ENCODE data around the gene TANGO2.

Gene TANGO2

GRCh38 chr22:20090730-20091240, 69.9 kb downstream of the TANGO2 start:
- H4K12ac ChIP-seq (ENCODE audit: low read depth, low read length): no peak overlapping the region
- no peak overlapping the region for H3K18ac ChIP-seq (ENCODE audit: low read length)
- H2AK5ac ChIP-seq (ENCODE audit: low read length): no peak overlapping the region
- H3K27ac ChIP-seq (ENCODE audit: low read depth, low read length): no peak overlapping the region
- H3K27me3 ChIP-seq (ENCODE audit: insufficient read depth, low read length): no peaks in the 10 kb centered on the region
- H2BK5ac ChIP-seq (ENCODE audit: low read depth, low read length, poor library complexity): no peak overlapping the region
- H3K9ac ChIP-seq (ENCODE audit: low read length): no peak overlapping the region
- no CpG with 5 or more reads among the region's 9 CpGs for WGBS (ENCODE audit: extremely low coverage, insufficient coverage, insufficient read length)
- H3K23ac ChIP-seq (ENCODE audit: low read length): no peak overlapping the region
- no peak overlapping the region for H2BK12ac ChIP-seq (ENCODE audit: low read length)
- no peaks in the 10 kb centered on the region for H3K4me1 ChIP-seq (ENCODE audit: control insufficient read depth in 1 of 2, insufficient read depth in 2 of 2, low read length in 2 of 2)
- no peak for DNase-seq
- no peak overlapping the region for H2BK120ac ChIP-seq (ENCODE audit: insufficient read depth, low read length, poor library complexity)
- no peaks in the 10 kb centered on the region for H3K79me1 ChIP-seq (ENCODE audit: low read length)
- H4K8ac ChIP-seq (ENCODE audit: low read depth, low read length): no peak overlapping the region
- no peak overlapping the region for H4K91ac ChIP-seq (ENCODE audit: low read depth, low read length)
- H3K4me2 ChIP-seq (ENCODE audit: low read length): no peak overlapping the region
- peaks cover 84 to 95% of the 10 kb centered on the region in 2 experiments for H3K36me3 ChIP-seq (ENCODE audit: control insufficient read depth in 1 of 2, insufficient read depth in 2 of 2, low read length in 2 of 2)
- H3K4me3 ChIP-seq (ENCODE audit: low read depth, low read length): no peak overlapping the region
- H3K79me2 ChIP-seq (ENCODE audit: control insufficient read depth, insufficient read depth, low read length, poor library complexity): no peaks in the 10 kb centered on the region
- H3K9me3 ChIP-seq (ENCODE audit: insufficient read depth, low read depth, low read length): no peaks in the 10 kb centered on the region
- H3K14ac ChIP-seq (ENCODE audit: low read length): no peak overlapping the region
- H2AFZ ChIP-seq (ENCODE audit: insufficient read depth, low read length, poor library complexity): no peak overlapping the region
- H3K4ac ChIP-seq (ENCODE audit: low read depth, low read length): no peak overlapping the region

GRCh38 chr22:20091690-20092476, 71.0 kb downstream of the TANGO2 start:
- no peak overlapping the region for H3K4me3 ChIP-seq (ENCODE audit: low read depth, low read length)
- no peak overlapping the region for H3K9ac ChIP-seq (ENCODE audit: low read length)
- H3K27me3 ChIP-seq (ENCODE audit: insufficient read depth, low read length): no peaks in the 10 kb centered on the region
- H2BK12ac ChIP-seq (ENCODE audit: low read length): no peak overlapping the region
- no peak overlapping the region for H3K4ac ChIP-seq (ENCODE audit: low read depth, low read length)
- H3K4me2 ChIP-seq (ENCODE audit: low read length): no peak overlapping the region
- no peaks in the 10 kb centered on the region for H3K4me1 ChIP-seq (ENCODE audit: control insufficient read depth in 1 of 2, insufficient read depth in 2 of 2, low read length in 2 of 2)
- no peaks in the 10 kb centered on the region for H3K9me3 ChIP-seq (ENCODE audit: insufficient read depth, low read depth, low read length)
- no peak overlapping the region for H4K12ac ChIP-seq (ENCODE audit: low read depth, low read length)
- H2AFZ ChIP-seq (ENCODE audit: insufficient read depth, low read length, poor library complexity): no peak overlapping the region
- H3K23ac ChIP-seq (ENCODE audit: low read length): no peak overlapping the region
- H3K27ac ChIP-seq (ENCODE audit: low read depth, low read length): no peak overlapping the region
- H4K8ac ChIP-seq (ENCODE audit: low read depth, low read length): no peak overlapping the region
- no peak overlapping the region for H2BK5ac ChIP-seq (ENCODE audit: low read depth, low read length, poor library complexity)
- no peaks in the 10 kb centered on the region for H3K79me1 ChIP-seq (ENCODE audit: low read length)
- no peak overlapping the region for H2AK5ac ChIP-seq (ENCODE audit: low read length)
- no peak for DNase-seq
- H4K91ac ChIP-seq (ENCODE audit: low read depth, low read length): no peak overlapping the region
- H2BK120ac ChIP-seq (ENCODE audit: insufficient read depth, low read length, poor library complexity): no peak overlapping the region
- peaks cover 75 to 89% of the 10 kb centered on the region in 2 experiments for H3K36me3 ChIP-seq (ENCODE audit: control insufficient read depth in 1 of 2, insufficient read depth in 2 of 2, low read length in 2 of 2)
- no peak overlapping the region for H3K14ac ChIP-seq (ENCODE audit: low read length)
- no peak overlapping the region for H3K18ac ChIP-seq (ENCODE audit: low read length)
- H3K79me2 ChIP-seq (ENCODE audit: control insufficient read depth, insufficient read depth, low read length, poor library complexity): no peaks in the 10 kb centered on the region
- WGBS (ENCODE audit: extremely low coverage, insufficient coverage, insufficient read length): no CpG with 5 or more reads among the region's 16 CpGs

- peaks cover 70 to 83% of the 10 kb centered on the region in 2 experiments for H3K36me3 ChIP-seq (ENCODE audit: control insufficient read depth in 1 of 2, insufficient read depth in 2 of 2, low read length in 2 of 2)
- H3K79me2 ChIP-seq (ENCODE audit: control insufficient read depth, insufficient read depth, low read length, poor library complexity): no peaks in the 10 kb centered on the region
- H3K14ac ChIP-seq (ENCODE audit: low read length): no peak overlapping the region
- H3K9me3 ChIP-seq (ENCODE audit: insufficient read depth, low read depth, low read length): no peaks in the 10 kb centered on the region
- H3K4ac ChIP-seq (ENCODE audit: low read depth, low read length): no peak overlapping the region
- H3K9ac ChIP-seq (ENCODE audit: low read length): no peak overlapping the region
- H3K27me3 ChIP-seq (ENCODE audit: insufficient read depth, low read length): no peaks in the 10 kb centered on the region
- no peak overlapping the region for H2BK12ac ChIP-seq (ENCODE audit: low read length)
- H3K4me2 ChIP-seq (ENCODE audit: low read length): no peak overlapping the region
- no peak overlapping the region for H2AFZ ChIP-seq (ENCODE audit: insufficient read depth, low read length, poor library complexity)
- H2BK120ac ChIP-seq (ENCODE audit: insufficient read depth, low read length, poor library complexity): no peak overlapping the region
- no peak overlapping the region for H3K4me3 ChIP-seq (ENCODE audit: low read depth, low read length)
- no peak overlapping the region for H4K12ac ChIP-seq (ENCODE audit: low read depth, low read length)
- no peaks in the 10 kb centered on the region for H3K4me1 ChIP-seq (ENCODE audit: control insufficient read depth in 1 of 2, insufficient read depth in 2 of 2, low read length in 2 of 2)
- no peak overlapping the region for H3K27ac ChIP-seq (ENCODE audit: low read depth, low read length)
- DNase-seq: no peak
- H4K91ac ChIP-seq (ENCODE audit: low read depth, low read length): no peak overlapping the region
- no peak overlapping the region for H4K8ac ChIP-seq (ENCODE audit: low read depth, low read length)
- H3K79me1 ChIP-seq (ENCODE audit: low read length): no peaks in the 10 kb centered on the region
- H2BK5ac ChIP-seq (ENCODE audit: low read depth, low read length, poor library complexity): no peak overlapping the region
- no CpG with 5 or more reads among the region's 11 CpGs for WGBS (ENCODE audit: extremely low coverage, insufficient coverage, insufficient read length)
- no peak overlapping the region for H3K18ac ChIP-seq (ENCODE audit: low read length)
- H3K23ac ChIP-seq (ENCODE audit: low read length): no peak overlapping the region
- no peak overlapping the region for H2AK5ac ChIP-seq (ENCODE audit: low read length)
Observed at GRCh38 chr22:20092477-20092854, 71.6 kb downstream of the TANGO2 start.

GRCh38 chr22:20093418-20094196, 72.7 kb downstream of the TANGO2 start:
- Histone ChIP-seq H2BK5ac (ENCODE audit: low read depth, low read length, poor library complexity) (no peak overlapping the region), H2BK120ac (ENCODE audit: insufficient read depth, low read length, poor library complexity) (no peak overlapping the region), H3K36me3 (ENCODE audit: control insufficient read depth in 1 of 2, insufficient read depth in 2 of 2, low read length in 2 of 2) (peaks cover 58 to 79% of the 10 kb centered on the region in 2 experiments), H2AFZ (ENCODE audit: insufficient read depth, low read length, poor library complexity) (no peak overlapping the region), H4K12ac (ENCODE audit: low read depth, low read length) (no peak overlapping the region), H3K27ac (ENCODE audit: low read depth, low read length) (no peak overlapping the region), H4K8ac (ENCODE audit: low read depth, low read length) (no peak overlapping the region), H2AK5ac (ENCODE audit: low read length) (no peak overlapping the region), H3K79me2 (ENCODE audit: control insufficient read depth, insufficient read depth, low read length, poor library complexity) (no peaks in the 10 kb centered on the region), H3K4me1 (ENCODE audit: control insufficient read depth in 1 of 2, insufficient read depth in 2 of 2, low read length in 2 of 2) (no peaks in the 10 kb centered on the region), H3K4me3 (ENCODE audit: low read depth, low read length) (no peak overlapping the region), H2BK12ac (ENCODE audit: low read length) (no peak overlapping the region), H3K18ac (ENCODE audit: low read length) (no peak overlapping the region), H3K23ac (ENCODE audit: low read length) (no peak overlapping the region), H3K9ac (ENCODE audit: low read length) (no peak overlapping the region), H3K27me3 (ENCODE audit: insufficient read depth, low read length) (no peaks in the 10 kb centered on the region), H3K9me3 (ENCODE audit: insufficient read depth, low read depth, low read length) (no peaks in the 10 kb centered on the region), H3K79me1 (ENCODE audit: low read length) (no peaks in the 10 kb centered on the region), H3K14ac (ENCODE audit: low read length) (no peak overlapping the region), H3K4ac (ENCODE audit: low read depth, low read length) (no peak overlapping the region), H4K91ac (ENCODE audit: low read depth, low read length) (no peak overlapping the region), H3K4me2 (ENCODE audit: low read length) (no peak overlapping the region)
- WGBS (ENCODE audit: extremely low coverage, insufficient coverage, insufficient read length): no CpG with 5 or more reads among the region's 13 CpGs
- no peak for DNase-seq
